GM23338 (cell line): ENCODE results near the gene TOMM7. TPM values are rescaled to one million over a fixed set of nuclear protein-coding genes. Genes with fewer than 3 reads are reported as not detected.

Source experiments
- ATAC-seq: fragments of 200-7000 bp; cut with Tn5 transposase; 3 replicates; pipeline ENCODE4 v1.9.1; 2020
- DNase-seq: peaks from one replicate; pipeline ENCODE4 v3.0.0-alpha.2; 2015; ENCODE audit warnings: low spot score
- H2AFZ ChIP-seq: fragments of 200-600 bp; sonication (generic); 2 replicates; pipeline ENCODE4 v1.8.0; 2016; ENCODE audit warnings: antibody characterized with exemption, mild to moderate bottlenecking, moderate library complexity
- H3F3A ChIP-seq: fragments of 200-600 bp; sonication (generic); replicated peaks from 2 replicates; pipeline ENCODE4 v1.8.0; 2017; ENCODE audit warnings: antibody characterized with exemption, mixed run types, low read depth
- H3K27ac ChIP-seq: fragments of 200-600 bp; sonication (generic); 2 replicates; pipeline ENCODE4 v1.6.1; 2016; ENCODE audit warnings: low read depth
- H3K27me3 ChIP-seq: fragments of 200-600 bp; sonication (generic); 2 replicates; pipeline ENCODE4 v1.8.0; 2016; ENCODE audit warnings: mild to moderate bottlenecking, mixed run types, moderate library complexity; ENCODE audit not compliant: insufficient read depth
- H3K36me3 ChIP-seq: fragments of 200-600 bp; sonication (generic); 2 replicates; pipeline ENCODE4 v1.8.0; 2016; ENCODE audit warnings: mild to moderate bottlenecking; ENCODE audit not compliant: insufficient read depth
- H3K4me1 ChIP-seq: fragments of 200-600 bp; sonication (generic); 2 replicates; pipeline ENCODE4 v1.8.0; 2016; ENCODE audit warnings: mild to moderate bottlenecking, moderate library complexity; ENCODE audit not compliant: insufficient read depth
- H3K4me2 ChIP-seq: fragments of 200-600 bp; sonication (generic); 2 replicates; pipeline ENCODE4 v1.7.1; 2017; ENCODE audit warnings: mixed run types
- H3K4me3 ChIP-seq: fragments of 200-600 bp; sonication (generic); 2 replicates; pipeline ENCODE4 v1.6.1; 2016; ENCODE audit warnings: mixed run types
- H3K79me2 ChIP-seq: fragments of 200-600 bp; sonication (generic); replicated peaks from 2 replicates; pipeline ENCODE4 v1.8.0; 2017; ENCODE audit warnings: mild to moderate bottlenecking; ENCODE audit not compliant: insufficient read depth
- H3K9me2 ChIP-seq: fragments of 200-600 bp; sonication (generic); 2 replicates; pipeline ENCODE4 v1.8.0; 2017; ENCODE audit not compliant: insufficient read depth
- H4K20me1 ChIP-seq: fragments of 200-600 bp; sonication (generic); replicated peaks from 2 replicates; pipeline ENCODE4 v1.8.0; 2017; ENCODE audit warnings: mild to moderate bottlenecking; ENCODE audit not compliant: insufficient read depth
- H3K27ac Mint-ChIP-seq: 2 replicates; pipeline ENCODE4 v1.8.0; 2020; ENCODE audit warnings: inconsistent platforms, mild to moderate bottlenecking, moderate library complexity, mixed read lengths
- H3K27me3 Mint-ChIP-seq: 3 replicates; pipeline ENCODE4 v1.8.0; 2022; ENCODE audit warnings: low read depth, mild to moderate bottlenecking, moderate library complexity, mixed read lengths, inconsistent platforms; ENCODE audit not compliant: insufficient read depth, poor library complexity
- H3K36me3 Mint-ChIP-seq: 3 replicates; pipeline ENCODE4 v1.8.0; 2021; ENCODE audit warnings: low read depth, mild to moderate bottlenecking, inconsistent platforms, moderate library complexity, mixed read lengths
- H3K4me1 Mint-ChIP-seq: 3 replicates; pipeline ENCODE4 v1.8.0; 2020; ENCODE audit warnings: mild to moderate bottlenecking, inconsistent platforms, mixed read lengths
- H3K4me3 Mint-ChIP-seq: 3 replicates; pipeline ENCODE4 v1.8.0; 2021; ENCODE audit warnings: moderate library complexity, mild to moderate bottlenecking, inconsistent platforms, mixed read lengths
- H3K9me3 Mint-ChIP-seq: 3 replicates; pipeline ENCODE4 v1.8.0; 2020; ENCODE audit warnings: moderate library complexity, mild to moderate bottlenecking, inconsistent platforms, mixed read lengths
- ZNF114 ChIP-seq: fragments of 250-450 bp; sonication (Bioruptor Pico); IDR thresholded peaks from 2 replicates; pipeline ENCODE4 v1.5.0; 2020; ENCODE audit warnings: mild to moderate bottlenecking, moderate library complexity
- polyA plus RNA-seq: library from polyadenylated mRNA; unstranded; fragments of >200 nt; fragmentation: Nextera tagmentation; extraction: Ambion mirVana; gene quantifications from 2 replicates; pipeline ENCODE4 v1.2.1, GENCODE V29; 2016
- small RNA-seq: library from RNA; depleted of rRNA; stranded (forward); fragments of <200 nt; gene quantifications from one replicate; pipeline ENCODE3, GENCODE V24; 2014; ENCODE audit warnings: low replicate concordance
- total RNA-seq: library from RNA; depleted of rRNA; stranded (reverse); fragments of >200 nt; shearing (Covaris generic); gene quantifications from 2 replicates; pipeline ENCODE4 v1.2.3, GENCODE V29; 2014; rRNA removed

TOMM7 gene
- total and polyA plus RNA-seq, 2 experiments from 2014 or later, result 164 to 920 TPM

- TF ChIP-seq ZNF114, result no peak
- DNase-seq, result no peak
- Histone ChIP-seq H3K36me3 (no peaks in the 10 kb centered on the region), H3F3A (no peaks in the 10 kb centered on the region), H3K4me2 (no peak overlapping the region), H3K9me2 (peaks cover 7% of the 10 kb centered on the region; the same call in 1 of the 2 replicates), H3K27ac (no peak overlapping the region), H3K4me3 (no peak overlapping the region), H3K27me3 (no peaks in the 10 kb centered on the region), H3K4me1 (no peaks in the 10 kb centered on the region), H3K79me2 (no peaks in the 10 kb centered on the region), H2AFZ (no peak overlapping the region), H4K20me1 (no peaks in the 10 kb centered on the region)
- Mint-ChIP-seq H3K4me3 (no peak overlapping the region), H3K27ac (no peak overlapping the region), H3K4me1 (no peaks in the 10 kb centered on the region), H3K27me3 (no peaks in the 10 kb centered on the region), H3K36me3 (no peaks in the 10 kb centered on the region), H3K9me3 (no peaks in the 10 kb centered on the region)
- no peak for ATAC-seq
These were observed 57.0 kb downstream of the TOMM7 start for GRCh38 chr7:22765609-22766008.

Small RNAs within 50 kb of the gene (small RNA-seq; reads per million reads assigned to genes)
- gene SNORD93, result 849 reads per million, percentile 100 among the genes with 10 or more reads in this experiment

Other genes starting within 250 kb of the TOMM7 start
- gene IL6, start 95.6 kb downstream of the TOMM7 start, total RNA-seq, result not detected in 2 replicates
- 0.40 and 1.6 TPM in 2 replicates for gene IL6, start 95.6 kb downstream of the TOMM7 start, polyA plus RNA-seq
- gene HYCC1, start 191.3 kb upstream of the TOMM7 start, total RNA-seq, result 175 and 181 TPM in 2 replicates
- 42.4 and 55.4 TPM in 2 replicates for gene HYCC1, start 191.3 kb upstream of the TOMM7 start, polyA plus RNA-seq